OCI-LY1 (cell line): Measurements from ENCODE around the gene ACVR1B.

Experiments used
- CTCF ChIP-seq: fragments of 200-600 bp; sonication (generic), shearing (Covaris generic); IDR thresholded peaks from 2 replicates; pipeline ENCODE4 v1.5.1; 2017; ENCODE audit warnings: mild to moderate bottlenecking, antibody characterized with exemption, low read length, moderate library complexity, mixed read lengths
- EZH2 ChIP-seq: fragments of 200-600 bp; sonication (generic), shearing (Covaris generic); IDR thresholded peaks from 2 replicates; pipeline ENCODE4 v1.8.0; 2017; ENCODE audit warnings: borderline replicate concordance, mixed run types, mild to moderate bottlenecking, antibody characterized with exemption, low read length, moderate library complexity, mixed read lengths

GRCh38 chr12:51908876-51909592 lies 42.5 kb upstream of the ACVR1B start:
- TF ChIP-seq CTCF, result no peak
- no peak for TF ChIP-seq EZH2
